Subcutaneous preadipocyte (primary cell): Measurements from ENCODE around the gene BATF. TPM values are rescaled to one million over a fixed set of nuclear protein-coding genes. Genes with fewer than 3 reads are reported as not detected.

ENCODE experiments used
- total RNA-seq: library from RNA; depleted of rRNA; stranded (reverse); fragments of >200 nt; gene quantifications from 2 replicates; pipeline ENCODE4 v1.2.3, GENCODE V29; 2012

The BATF gene
- total RNA-seq, result not detected in 2 replicates

GRCh38 chr14:75522224-75522982 lies at the start of gene BATF:
Gene BATF, plus strand, starts transcription at chr14:75522469. Its CDS starts 214 bp downstream, at chr14:75522683.

GRCh38 chr14:75578102-75578785 lies 56.0 kb downstream of the BATF start, which contains the start of gene FLVCR2:
Gene FLVCR2, plus strand, starts transcription at chr14:75578620. Its CDS starts 353 bp downstream, at chr14:75578973.

Other genes with a start within 250 kb of the BATF start
- gene FOS, start 243.6 kb upstream of the BATF start, total RNA-seq, result 2.2 and 4.7 TPM in 2 replicates
- 22.4 and 25.8 TPM in 2 replicates for gene JDP2, start 94.4 kb upstream of the BATF start, total RNA-seq
- gene FLVCR2, start 56.2 kb downstream of the BATF start, total RNA-seq, result 4.0 and 5.9 TPM in 2 replicates
- 10.3 and 11.1 TPM in 2 replicates for gene ERG28, start 138.4 kb downstream of the BATF start, total RNA-seq
- 24.3 and 32.6 TPM in 2 replicates for gene TTLL5, start 138.8 kb downstream of the BATF start, total RNA-seq